NCI-H460 (cell line): ENCODE measurements around the gene ZXDC. TPM values are rescaled to one million over a fixed set of nuclear protein-coding genes. Genes with fewer than 3 reads are reported as not detected.

ENCODE experiments used
- DNase-seq: peaks from one replicate; pipeline ENCODE4 v3.0.0-alpha.2; 2016; ENCODE audit warnings: low read depth; ENCODE audit errors: extremely low read depth
- total RNA-seq: library from RNA; depleted of rRNA; stranded (reverse); fragments of >200 nt; shearing (Covaris generic); gene quantifications from 2 replicates; pipeline ENCODE4 v1.2.3, GENCODE V29; 2014; rRNA removed

The ZXDC gene
- total RNA-seq, 1 experiment from 2014 or later, result 20.6 TPM

GRCh38 chr3:126399756-126400155 lies 75.9 kb downstream of the ZXDC start:
- DNase-seq, result no peak

- no peak for DNase-seq
Observed at GRCh38 chr3:126399351-126399735, 76.3 kb downstream of the ZXDC start.

GRCh38 chr3:126398423-126399350 lies 77.0 kb downstream of the ZXDC start:
- DNase-seq, result no peak

- DNase-seq, result no peak
Observed at GRCh38 chr3:126397610-126398422, 77.9 kb downstream of the ZXDC start.

GRCh38 chr3:126396536-126396935 lies 79.2 kb downstream of the ZXDC start:
- no peak for DNase-seq

GRCh38 chr3:126395846-126396513 lies 79.7 kb downstream of the ZXDC start:
- no peak for DNase-seq

- DNase-seq, result no peak
Observed at GRCh38 chr3:126394977-126395321, 80.7 kb downstream of the ZXDC start.

- DNase-seq, result no peak
Observed at GRCh38 chr3:126394179-126394976, 81.3 kb downstream of the ZXDC start, which contains the start of gene CFAP100. Gene CFAP100, plus strand, starts transcription at chr3:126394909. Its CDS starts 1,092 bp downstream, at chr3:126396001.

- DNase-seq, result no peak
Observed at GRCh38 chr3:126393563-126393962, 82.1 kb downstream of the ZXDC start.

- no peak for DNase-seq
Observed at GRCh38 chr3:126392246-126392645, 83.4 kb downstream of the ZXDC start.

GRCh38 chr3:126391631-126392030 lies 84.1 kb downstream of the ZXDC start:
- DNase-seq, result no peak

- DNase-seq, result no peak
Observed at GRCh38 chr3:126390751-126391150, 84.9 kb downstream of the ZXDC start.

- DNase-seq, result no peak
Observed at GRCh38 chr3:126390201-126390600, 85.5 kb downstream of the ZXDC start.

- DNase-seq, result no peak
Observed at GRCh38 chr3:126389794-126390146, 85.9 kb downstream of the ZXDC start.

GRCh38 chr3:126389112-126389793 lies 86.4 kb downstream of the ZXDC start:
- peak; percentile 84 for DNase-seq

Other genes starting within 250 kb of the ZXDC start
- 1.2 and 1.4 TPM in 2 replicates for gene KLF15, start 118.5 kb downstream of the ZXDC start, total RNA-seq
- gene CFAP100, start 81.0 kb downstream of the ZXDC start, total RNA-seq, result not detected in 2 replicates
- not detected in 2 replicates for gene UROC1, start 41.9 kb upstream of the ZXDC start, total RNA-seq
- not detected in 2 replicates for gene CHST13, start 48.3 kb upstream of the ZXDC start, total RNA-seq
- gene C3orf22, start 83.0 kb upstream of the ZXDC start, total RNA-seq, result not detected in 2 replicates
- gene TXNRD3, start 179.2 kb upstream of the ZXDC start, total RNA-seq, result 4.2 and 5.6 TPM in 2 replicates
- 20.7 and 24.2 TPM in 2 replicates for gene CHCHD6, start 228.3 kb upstream of the ZXDC start, total RNA-seq